ENCODE data around the gene GJD3. TPM values are rescaled to one million over a fixed set of nuclear protein-coding genes. Genes with fewer than 3 reads are reported as not detected.

Gene GJD3
- total and polyA plus RNA-seq, 9 of the 15 experiments (the other 6 are each of a cell fraction or from before 2014, with no cell fraction given) = 0.17 to 0.38 TPM; not detected in 7

DNA sequence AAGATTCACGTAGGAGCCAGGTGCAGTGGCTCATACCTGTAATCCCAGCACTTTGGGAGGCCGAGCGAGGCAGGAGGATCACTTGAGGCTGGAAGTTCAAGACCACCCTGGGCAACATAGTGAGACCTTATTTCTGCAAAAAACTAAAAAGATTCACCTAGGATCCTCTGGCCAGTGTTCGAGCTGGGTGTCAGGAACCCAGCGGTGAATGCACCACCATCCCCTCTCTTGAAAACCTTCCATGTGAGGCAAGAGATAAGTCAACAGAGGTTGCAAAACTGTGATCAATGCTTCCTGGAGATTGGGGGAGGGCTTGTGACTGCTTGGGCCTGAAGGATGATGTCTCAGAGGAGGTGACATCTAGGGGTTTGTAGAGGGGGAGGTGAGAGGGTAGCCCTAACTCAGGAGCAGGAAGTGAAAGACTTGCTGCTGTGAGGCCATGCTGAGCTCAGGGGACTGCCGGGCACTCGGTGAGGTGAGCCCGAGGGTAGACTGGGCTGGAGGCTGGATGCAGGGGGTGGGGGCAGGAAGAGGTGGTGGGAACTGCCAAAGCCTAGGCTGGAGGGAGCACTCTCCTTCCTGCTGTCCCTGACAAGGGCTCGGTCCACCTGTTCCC is 11.7 kb downstream of the GJD3 start (continued):
- TF ChIP-seq TCF3 (CRISPR knock-in tag; IDR thresholded peaks at IDR 0.05) (peak; percentile 73), GATA2 (CRISPR knock-in tag; IDR thresholded peaks at IDR 0.05) (no peak), PTBP1 (IDR thresholded peaks at IDR 0.05; ENCODE audit: low read depth, low read length) (no peak), ZNF717 (CRISPR knock-in tag; IDR thresholded peaks at IDR 0.05) (no peak), KDM1A (IDR thresholded peaks at IDR 0.05) (peak in 1 of 2 experiments; percentile 41; a peak in 1 of 4 replicates), EHMT2 (IDR thresholded peaks at IDR 0.05) (no peak), PPARD (CRISPR knock-in tag; IDR thresholded peaks at IDR 0.05) (no peak), TCF7 (IDR thresholded peaks at IDR 0.05; ENCODE audit: borderline replicate concordance) (no peak), BMI1 (IDR thresholded peaks at IDR 0.05; ENCODE audit: low read length) (no peak), CBFA2T3 (IDR thresholded peaks at IDR 0.05) (peak; percentile 81), ZNF699 (CRISPR knock-in tag; IDR thresholded peaks at IDR 0.05; ENCODE audit: insufficient replicate concordance) (no peak), RBM25 (IDR thresholded peaks at IDR 0.05; ENCODE audit: low read depth, low read length, severe bottlenecking) (no peak), ETS2 (tag; IDR thresholded peaks at IDR 0.05; ENCODE audit: borderline replicate concordance, poor library complexity, severe bottlenecking) (no peak), ZNF311 (CRISPR knock-in tag; IDR thresholded peaks at IDR 0.05) (no peak), HEY1 (CRISPR knock-in tag; IDR thresholded peaks at IDR 0.05; ENCODE audit: borderline replicate concordance) (no peak), CREM (IDR thresholded peaks at IDR 0.05; ENCODE audit: low read depth) (no peak), WHSC1 (IDR thresholded peaks at IDR 0.05; ENCODE audit: low read length) (no peak)
- TF ChIP-seq, protein P1, sequence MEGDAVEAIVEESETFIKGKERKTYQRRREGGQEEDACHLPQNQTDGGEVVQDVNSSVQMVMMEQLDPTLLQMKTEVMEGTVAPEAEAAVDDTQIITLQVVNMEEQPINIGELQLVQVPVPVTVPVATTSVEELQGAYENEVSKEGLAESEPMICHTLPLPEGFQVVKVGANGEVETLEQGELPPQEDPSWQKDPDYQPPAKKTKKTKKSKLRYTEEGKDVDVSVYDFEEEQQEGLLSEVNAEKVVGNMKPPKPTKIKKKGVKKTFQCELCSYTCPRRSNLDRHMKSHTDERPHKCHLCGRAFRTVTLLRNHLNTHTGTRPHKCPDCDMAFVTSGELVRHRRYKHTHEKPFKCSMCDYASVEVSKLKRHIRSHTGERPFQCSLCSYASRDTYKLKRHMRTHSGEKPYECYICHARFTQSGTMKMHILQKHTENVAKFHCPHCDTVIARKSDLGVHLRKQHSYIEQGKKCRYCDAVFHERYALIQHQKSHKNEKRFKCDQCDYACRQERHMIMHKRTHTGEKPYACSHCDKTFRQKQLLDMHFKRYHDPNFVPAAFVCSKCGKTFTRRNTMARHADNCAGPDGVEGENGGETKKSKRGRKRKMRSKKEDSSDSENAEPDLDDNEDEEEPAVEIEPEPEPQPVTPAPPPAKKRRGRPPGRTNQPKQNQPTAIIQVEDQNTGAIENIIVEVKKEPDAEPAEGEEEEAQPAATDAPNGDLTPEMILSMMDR (IDR thresholded peaks at IDR 0.05 in 2 of 3, conservative IDR thresholded peaks at IDR 0.05 in 1 of 3; ENCODE audit: insufficient read depth in 2 of 3, low read depth in 1 of 3, low read length in 3 of 3) = no peak
- TF ChIP-seq, protein P2, sequence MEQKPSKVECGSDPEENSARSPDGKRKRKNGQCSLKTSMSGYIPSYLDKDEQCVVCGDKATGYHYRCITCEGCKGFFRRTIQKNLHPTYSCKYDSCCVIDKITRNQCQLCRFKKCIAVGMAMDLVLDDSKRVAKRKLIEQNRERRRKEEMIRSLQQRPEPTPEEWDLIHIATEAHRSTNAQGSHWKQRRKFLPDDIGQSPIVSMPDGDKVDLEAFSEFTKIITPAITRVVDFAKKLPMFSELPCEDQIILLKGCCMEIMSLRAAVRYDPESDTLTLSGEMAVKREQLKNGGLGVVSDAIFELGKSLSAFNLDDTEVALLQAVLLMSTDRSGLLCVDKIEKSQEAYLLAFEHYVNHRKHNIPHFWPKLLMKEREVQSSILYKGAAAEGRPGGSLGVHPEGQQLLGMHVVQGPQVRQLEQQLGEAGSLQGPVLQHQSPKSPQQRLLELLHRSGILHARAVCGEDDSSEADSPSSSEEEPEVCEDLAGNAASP (IDR thresholded peaks at IDR 0.05) = no peak
- TF ChIP-seq, protein P3, sequence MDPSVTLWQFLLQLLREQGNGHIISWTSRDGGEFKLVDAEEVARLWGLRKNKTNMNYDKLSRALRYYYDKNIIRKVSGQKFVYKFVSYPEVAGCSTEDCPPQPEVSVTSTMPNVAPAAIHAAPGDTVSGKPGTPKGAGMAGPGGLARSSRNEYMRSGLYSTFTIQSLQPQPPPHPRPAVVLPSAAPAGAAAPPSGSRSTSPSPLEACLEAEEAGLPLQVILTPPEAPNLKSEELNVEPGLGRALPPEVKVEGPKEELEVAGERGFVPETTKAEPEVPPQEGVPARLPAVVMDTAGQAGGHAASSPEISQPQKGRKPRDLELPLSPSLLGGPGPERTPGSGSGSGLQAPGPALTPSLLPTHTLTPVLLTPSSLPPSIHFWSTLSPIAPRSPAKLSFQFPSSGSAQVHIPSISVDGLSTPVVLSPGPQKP (CRISPR knock-in tag; IDR thresholded peaks at IDR 0.05) = no peak
- TF ChIP-seq, protein P4, sequence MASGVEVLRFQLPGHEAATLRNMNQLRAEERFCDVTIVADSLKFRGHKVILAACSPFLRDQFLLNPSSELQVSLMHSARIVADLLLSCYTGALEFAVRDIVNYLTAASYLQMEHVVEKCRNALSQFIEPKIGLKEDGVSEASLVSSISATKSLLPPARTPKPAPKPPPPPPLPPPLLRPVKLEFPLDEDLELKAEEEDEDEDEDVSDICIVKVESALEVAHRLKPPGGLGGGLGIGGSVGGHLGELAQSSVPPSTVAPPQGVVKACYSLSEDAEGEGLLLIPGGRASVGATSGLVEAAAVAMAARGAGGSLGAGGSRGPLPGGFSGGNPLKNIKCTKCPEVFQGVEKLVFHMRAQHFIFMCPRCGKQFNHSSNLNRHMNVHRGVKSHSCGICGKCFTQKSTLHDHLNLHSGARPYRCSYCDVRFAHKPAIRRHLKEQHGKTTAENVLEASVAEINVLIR (CRISPR knock-in tag; IDR thresholded peaks at IDR 0.05) = no peak

Measured in K562 (cell line).